ENCODE data around the gene LRRC3.
"Not testable (repeated sequence)": the region's sequence is repeated elsewhere in the genome, so short reads cannot be mapped to it uniquely, and the experiment has no call there.

The LRRC3 gene

DNA sequence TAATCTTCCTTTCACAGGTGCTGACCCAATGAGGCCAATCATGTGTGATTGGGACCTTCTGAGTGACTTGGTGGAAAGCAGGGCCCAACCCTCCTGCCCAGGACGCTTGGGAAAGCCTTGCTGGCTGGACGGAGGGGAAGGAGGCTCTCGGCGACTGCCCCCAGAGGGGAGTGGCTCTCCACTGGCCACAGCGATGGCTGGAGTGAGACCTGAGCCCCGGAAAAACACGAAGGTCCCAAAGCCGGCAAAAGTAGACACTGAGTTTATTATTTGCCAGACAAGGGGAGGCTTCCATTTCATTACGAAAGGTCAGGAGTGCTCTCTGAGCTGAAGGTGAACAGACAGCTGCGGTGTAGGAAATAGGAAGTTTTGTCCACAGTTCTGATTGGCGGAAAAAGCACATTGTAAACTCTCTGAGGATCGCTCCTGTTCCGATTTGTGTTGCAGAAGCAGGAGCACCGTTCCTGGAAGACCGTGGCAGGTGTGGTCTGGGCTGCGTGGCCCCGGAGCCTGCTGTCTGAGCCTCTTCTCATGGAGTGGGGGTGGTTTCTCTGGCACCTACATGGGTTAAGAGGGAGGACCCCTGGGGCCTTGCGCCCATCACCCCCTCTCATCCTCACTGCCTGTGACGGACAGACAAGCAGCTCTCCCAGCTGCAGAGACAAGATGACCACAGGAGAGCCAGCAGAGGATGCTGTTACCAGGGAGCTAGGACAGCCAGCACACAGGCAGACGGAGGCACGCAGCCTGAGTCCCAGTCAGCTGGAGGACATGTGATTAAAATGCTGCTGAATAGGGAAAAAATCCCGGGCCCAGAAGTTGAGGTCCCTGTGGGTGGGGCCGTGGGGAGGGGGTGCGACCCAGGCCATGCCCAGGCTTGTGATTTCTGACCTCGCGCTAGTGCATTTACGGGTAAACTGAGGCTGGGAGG is 43.2 kb downstream of the LRRC3 start:
- no peak for DNase-seq (ENCODE audit: low read depth)

DNA sequence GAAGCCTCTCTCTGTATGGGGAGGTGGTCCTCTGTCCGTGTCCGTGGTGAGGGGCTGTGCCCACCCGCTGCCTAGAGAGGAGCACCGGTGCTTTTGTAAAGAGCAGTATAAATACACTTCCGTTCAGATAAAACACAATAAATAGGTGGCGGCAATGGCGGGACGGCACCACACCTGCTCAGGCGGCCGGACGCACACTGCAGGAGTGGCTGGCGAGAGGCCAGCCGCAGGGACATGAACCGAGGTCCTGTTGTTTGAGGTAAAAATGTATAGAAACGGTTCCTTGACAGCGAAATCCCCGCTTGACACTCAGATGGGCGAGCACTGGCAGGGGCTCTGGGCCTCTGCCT is 43.9 kb downstream of the LRRC3 start:
- no peak for DNase-seq (ENCODE audit: low read depth)

DNA sequence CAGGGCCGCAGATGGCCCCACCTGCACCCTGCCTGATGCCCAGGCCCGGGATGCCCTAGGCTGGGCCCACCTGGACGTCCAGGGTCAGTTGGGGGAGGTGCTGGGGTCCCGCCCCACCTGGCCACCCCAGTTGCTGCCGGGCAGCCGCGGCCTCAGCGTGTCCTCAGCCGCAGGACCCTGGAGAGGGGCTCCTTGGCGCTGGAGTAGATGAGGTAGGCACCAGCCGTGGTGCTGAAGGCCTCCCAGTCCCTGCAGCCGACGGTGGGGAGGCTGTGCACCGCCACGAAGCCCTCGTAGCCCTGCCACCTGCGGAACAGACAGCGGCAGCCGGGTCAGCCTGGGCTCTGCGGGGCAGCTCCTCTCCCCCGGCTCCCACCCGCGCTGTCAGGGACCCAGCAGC is 44.3 kb downstream of the LRRC3 start:
- no peak for DNase-seq (ENCODE audit: low read depth)

DNA sequence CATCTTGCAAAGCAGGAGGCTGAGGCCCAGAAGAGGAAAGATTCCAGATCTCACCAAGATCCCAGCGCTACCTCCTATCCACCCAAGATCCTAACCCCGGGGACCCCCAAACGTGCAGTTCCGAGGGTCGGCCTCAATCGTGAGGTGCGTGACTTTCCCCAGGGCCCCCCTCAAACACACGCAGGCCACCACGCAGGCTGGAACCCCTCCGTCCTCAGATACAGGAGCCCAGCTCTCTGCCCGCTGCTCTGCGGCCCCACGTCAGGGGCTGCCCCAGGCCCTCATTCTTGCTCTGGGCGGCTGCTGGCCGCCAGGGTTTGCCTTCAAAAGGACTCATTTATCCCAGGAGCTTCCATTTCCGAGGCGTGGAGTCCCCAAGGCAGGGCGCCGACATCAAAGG is 44.8 kb downstream of the LRRC3 start:
- DNase-seq (ENCODE audit: low read depth), result no peak

DNA sequence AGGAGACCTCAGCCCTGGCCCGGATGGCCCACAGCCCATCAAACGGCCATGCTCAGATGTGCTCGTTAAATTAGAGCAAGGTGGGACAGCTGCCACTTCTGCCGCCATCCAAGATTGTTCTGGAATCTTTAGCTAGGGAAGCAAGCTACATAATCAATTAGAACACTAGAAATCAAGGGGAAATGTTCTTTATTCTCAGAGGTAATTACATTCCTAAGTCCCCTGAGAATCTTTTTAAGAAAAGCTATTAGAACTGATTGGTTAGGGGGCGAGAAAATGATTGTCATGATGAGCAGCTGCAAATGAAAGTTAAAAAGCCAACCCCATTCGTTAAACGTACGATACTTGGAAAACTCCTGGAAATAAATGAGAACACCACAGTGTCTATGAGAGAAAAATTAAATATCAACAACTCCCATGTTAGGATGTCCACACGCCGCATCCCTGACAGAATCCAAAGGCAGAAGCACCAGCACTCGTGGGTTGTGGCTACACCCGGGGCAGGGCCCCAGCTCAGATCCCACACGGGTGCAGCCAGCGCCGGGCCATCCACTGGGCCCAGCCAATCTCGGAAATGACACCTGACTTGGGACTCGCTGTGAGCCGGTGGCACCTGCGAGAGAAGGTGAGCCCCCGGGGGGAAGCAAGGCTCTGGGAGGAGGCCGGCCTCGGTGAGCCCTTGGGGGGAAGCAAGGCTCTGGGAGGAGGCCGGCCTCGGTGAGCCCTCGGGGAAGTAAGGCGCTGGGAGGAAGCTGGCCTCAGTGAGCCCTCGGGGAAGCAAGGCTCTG is 47.1 kb downstream of the LRRC3 start:
- DNase-seq (ENCODE audit: low read depth), result no peak

DNA sequence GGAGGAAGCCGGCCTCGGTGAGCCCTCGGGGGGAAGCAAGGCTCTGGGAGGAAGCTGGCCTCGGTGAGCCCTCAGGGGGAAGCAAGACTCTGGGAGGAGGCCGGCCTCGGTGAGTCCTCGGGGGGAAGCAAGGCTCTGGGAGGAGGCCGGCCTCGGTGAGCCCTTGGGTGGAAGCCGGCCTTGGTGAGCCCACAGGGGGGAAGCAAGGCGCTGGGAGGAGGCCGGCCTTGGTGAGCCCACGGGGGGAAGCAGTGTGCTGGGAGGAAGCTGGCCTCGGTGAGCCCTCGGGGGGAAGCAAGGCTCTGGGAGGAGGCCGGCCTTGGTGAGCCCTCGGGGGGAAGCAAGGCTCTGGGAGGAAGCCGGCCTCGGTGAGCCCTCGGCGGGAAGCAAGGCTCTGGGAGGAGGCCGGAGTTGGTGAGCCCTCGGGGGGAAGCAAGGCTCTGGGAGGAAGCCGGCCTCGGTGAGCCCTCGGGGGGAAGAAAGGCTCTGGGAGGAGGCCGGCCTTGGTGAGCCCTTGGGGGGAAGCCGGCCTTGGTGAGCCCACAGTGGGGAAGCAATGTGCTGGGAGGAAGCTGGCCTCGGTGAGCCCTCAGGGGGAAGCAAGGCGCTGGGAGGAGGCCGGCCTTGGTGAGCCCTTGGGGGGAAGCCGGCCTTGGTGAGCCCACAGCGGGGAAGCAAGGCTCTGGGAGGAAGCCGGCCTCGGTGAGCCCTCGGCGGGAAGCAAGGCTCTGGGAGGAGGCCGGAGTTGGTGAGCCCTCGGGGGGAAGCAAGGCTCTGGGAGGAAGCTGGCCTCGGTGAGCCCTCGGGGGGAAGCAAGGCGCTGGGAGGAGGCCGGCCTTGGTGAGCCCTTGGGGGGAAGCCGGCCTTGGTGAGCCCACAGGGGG is 47.9 kb downstream of the LRRC3 start:
- not testable (repeated sequence) for DNase-seq (ENCODE audit: low read depth)

DNA sequence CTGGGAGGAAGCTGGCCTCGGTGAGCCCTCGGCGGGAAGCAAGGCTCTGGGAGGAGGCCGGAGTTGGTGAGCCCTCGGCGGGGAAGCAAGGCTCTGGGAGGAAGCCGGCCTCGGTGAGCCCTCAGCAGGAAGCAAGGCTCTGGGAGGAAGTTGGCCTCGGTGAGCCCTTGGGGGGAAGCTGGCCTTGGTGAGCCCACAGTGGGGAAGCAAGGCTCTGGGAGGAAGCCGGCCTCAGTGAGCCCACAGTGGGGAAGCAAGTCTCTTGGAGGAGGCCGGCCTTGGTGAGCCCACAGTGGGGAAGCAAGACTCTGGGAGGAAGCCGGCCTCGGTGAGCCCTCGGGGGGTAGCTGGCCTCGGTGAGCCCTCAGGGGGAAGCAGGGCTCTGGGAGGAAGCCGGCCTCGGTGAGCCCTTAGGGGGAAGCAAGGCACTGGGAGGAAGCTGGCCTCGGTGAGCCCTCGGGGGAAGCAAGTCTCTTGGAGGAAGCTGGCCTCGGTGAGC is 48.6 kb downstream of the LRRC3 start:
- DNase-seq (ENCODE audit: low read depth), result no peak

DNA sequence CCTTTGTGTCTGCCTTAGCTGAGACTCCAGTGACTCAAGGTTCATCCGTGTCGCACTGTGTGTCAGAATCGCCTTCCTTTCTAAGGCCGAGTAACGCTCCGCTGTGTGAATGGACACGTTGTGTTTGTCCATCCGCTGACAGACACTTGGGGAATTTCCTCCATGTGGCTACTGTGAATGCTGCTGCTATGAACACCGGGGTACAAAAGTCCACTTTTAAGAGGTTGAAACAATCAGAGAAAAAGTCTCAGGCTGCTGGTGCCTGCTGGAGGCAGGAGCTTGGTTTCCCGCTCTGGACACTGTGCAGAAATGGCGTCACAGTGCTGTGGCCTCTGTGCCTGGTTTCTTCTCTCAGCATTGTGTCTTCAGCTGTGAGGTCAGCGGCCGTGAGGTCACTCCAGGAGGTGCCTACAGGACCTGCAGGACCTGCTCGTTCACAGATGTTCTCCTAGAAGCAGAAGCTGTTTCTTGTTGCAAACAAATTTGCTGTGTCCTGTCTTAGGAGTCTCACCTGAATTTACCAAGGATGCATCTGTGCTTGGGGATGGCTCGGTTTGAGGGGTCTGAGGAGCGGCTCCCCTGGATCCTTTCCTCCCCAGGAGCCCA is 50.5 kb downstream of the LRRC3 start:
- DNase-seq (ENCODE audit: low read depth), result no peak

DNA sequence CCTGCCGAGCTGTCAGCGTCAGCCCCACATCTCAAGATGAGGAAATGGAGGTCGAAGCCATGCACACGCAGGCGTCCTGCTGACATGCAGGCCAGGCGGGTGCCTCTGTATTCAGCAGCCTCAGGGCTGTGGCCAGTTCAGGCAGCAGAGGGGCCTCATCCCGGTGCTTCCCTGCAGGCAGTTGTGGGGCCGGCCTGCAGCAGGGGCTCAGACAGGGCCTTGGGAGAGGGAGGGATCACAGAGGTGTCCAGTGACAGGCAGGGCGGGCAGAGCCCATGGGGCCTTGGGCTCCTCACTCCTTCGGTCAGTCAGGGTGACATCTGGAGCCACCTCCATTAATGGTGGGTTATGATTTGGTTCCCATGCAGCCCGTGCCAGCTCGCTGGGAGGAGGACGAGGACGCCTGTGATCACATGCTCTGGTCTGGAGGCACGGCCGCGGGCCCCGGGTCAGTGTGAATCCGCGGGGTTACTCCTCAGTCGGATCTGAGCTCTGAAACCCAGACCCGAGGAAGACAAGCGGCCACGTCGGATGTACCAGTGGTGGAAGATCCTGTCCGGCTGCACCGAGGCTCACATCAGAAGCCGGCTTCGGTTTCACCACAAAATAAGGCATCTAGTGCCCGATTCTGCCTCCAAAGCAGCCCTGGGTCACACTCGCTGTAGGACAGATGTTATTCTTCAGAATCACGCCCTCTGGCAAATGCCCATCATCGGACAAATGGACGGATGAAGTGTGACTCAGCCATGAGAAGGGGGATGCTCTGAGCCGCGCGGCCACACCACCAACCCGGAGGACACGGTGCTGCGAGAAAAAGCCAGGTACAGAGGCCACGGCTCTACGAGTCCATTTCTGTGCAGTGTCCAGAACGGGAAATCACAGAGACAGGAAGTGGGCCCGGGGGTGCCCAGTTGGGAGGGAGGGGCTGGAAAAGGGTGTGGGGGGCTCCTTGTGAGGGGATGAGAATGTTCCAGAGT is 51.3 kb downstream of the LRRC3 start:
- DNase-seq (ENCODE audit: low read depth), result no peak

DNA sequence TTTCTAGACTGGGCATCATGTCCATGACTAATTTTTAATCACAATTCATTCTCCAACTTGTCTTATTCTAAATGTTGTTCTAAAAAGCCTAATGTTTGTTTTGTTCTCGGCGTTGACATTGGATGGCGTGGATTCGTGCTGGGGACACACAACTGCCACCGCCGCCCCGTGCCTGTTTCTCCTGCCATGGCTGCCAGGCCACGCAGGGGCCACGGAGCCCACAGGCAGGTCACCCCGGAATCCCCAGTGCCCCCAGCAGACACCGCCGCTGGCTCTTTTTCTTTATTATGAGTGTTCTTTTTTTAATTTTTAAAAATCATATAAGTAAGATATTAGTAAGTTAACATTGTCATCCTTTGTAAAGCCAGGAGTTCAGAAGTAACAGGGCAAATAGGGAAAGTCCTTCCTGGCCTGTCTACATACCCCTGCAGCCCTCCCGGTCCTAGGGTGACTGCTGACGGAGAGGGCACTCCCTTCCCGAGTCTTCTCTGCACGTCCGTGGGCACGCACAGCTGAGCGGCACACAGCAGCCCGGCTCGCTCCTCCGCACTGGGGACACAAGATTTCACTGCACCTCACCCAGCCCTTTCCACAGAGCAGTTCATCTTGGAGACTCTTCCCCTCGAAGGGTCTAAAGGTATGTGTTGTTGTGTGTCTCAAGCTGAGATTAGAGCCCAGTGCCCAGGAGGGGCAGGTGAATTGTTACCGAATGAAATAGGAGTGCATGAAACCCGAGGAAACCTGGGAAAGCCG is 52.5 kb downstream of the LRRC3 start:
- no peak for DNase-seq (ENCODE audit: low read depth)

DNA sequence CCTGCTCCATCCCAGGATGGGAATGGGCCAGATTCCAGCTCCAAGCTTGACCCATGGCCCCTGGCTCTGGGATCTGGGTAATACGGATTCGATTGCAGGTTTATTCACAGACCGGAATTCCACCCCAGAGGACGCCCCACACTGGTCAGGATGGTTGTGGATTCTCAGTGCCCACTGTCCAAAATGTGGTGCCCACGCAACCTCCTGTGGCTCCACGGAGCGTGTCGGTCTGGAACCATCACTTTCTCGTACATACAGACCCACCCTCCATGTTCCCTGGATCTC is 53.1 kb downstream of the LRRC3 start:
- DNase-seq (ENCODE audit: low read depth), result no peak

DNA sequence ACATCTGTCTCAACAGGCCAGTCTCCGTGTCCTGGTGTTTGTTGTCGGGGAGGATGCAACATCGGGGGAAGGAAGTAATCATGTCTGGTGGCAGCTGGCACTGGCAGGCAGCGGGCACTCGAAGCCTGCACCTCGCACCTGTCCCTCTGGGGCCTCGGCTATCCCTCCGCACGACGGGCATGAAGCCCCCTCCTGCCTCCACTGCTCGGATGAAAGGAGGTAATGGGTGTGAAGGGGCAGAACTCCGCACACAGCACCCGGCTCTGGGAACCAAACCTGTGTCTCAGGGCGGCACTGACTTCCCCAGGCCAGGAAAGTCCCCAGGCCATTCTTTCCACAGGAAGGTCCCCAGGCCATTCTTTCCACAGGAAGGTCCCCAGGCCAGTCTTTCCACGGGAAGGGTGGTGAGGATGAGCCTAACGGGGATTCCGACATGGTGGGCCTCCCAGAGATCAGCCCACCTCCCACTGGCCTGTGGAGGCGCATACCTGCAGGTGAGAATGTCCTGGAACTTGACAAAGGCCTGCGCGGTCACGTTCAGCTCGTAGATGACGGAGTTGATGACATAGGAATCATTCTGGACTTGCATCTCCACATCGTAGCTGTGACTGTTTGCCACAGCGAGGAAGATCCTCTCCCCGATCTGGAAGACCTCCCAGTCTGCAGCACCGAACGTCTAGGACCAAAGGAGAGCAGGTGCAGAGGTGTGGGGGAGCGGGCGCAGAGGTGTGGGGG is 53.6 kb downstream of the LRRC3 start:
- DNase-seq (ENCODE audit: low read depth), result no peak

DNA sequence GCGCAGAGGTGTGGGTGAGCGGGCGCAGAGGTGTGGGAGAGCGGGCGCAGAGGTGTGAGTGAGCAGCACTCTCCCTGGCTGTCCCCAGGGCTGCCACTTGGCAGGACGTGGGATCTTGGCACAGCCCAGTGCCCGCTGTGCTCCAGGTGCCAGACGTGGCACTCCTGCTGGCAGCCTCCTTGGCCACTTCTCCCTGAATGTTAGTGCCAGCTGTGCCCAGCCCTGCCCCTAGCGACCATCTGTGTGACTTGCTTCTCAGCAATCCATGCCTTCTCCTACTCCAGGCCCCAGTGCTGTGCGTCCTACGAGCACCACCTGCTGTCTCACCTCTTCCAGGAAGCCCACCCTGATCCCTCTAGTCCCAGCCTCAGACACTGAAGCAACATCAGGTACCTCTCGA is 54.2 kb downstream of the LRRC3 start:
- DNase-seq (ENCODE audit: low read depth), result no peak

DNA sequence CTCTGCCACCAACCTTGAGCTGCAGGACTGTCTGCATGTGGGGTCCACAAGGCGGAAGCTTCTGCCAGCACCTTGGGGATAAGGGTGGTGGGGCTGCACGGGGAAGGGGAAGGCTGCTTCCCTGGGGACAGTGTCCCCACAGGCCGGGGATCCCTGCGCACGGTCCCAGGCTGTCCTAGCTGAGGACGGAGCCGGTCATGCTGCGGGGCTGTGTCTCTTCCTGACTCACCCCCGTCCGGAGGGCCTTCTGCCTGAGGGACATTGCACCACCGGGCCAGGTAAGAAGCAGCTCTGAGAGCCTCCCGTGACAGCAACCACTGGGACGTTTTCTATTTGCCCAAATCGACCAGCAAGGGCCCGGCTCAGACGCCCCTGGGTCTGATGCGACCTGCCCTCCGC is 54.8 kb downstream of the LRRC3 start:
- DNase-seq (ENCODE audit: low read depth), result no peak

DNA sequence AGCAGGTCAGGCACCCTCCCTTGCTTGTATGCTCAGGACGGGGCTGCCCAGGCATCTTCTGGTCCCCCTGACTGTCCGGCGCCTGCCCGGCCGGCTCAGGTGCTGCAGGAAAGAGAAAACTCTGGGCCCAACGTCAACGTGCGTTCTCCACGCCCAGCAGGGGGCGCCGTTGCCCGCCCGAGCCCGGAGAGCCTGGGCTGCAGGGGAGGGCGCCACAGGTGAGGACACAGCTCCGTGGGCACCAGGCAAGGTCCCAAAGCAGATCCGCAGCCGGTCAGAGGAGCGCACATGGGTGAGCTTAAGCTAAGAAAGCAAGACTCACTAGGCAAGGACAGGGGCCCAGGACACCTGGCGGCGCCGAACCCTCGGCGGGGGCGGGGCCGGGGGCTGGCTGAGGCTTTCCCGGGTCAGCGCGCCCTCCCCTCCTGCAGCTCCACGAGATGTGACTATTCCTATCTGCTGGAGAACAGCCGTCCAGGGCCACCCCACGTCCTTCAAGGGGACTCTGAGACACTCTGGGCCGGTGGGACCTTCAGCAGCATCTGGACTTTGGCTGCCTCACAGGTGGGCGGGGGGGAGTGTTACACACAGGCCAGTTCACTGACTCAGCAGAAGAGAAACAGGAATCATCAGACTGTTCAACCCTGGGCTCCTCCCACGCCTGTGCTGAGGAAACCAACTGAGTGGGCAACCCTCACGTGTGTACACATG is 55.4 kb downstream of the LRRC3 start:
- no peak for DNase-seq (ENCODE audit: low read depth)

DNA sequence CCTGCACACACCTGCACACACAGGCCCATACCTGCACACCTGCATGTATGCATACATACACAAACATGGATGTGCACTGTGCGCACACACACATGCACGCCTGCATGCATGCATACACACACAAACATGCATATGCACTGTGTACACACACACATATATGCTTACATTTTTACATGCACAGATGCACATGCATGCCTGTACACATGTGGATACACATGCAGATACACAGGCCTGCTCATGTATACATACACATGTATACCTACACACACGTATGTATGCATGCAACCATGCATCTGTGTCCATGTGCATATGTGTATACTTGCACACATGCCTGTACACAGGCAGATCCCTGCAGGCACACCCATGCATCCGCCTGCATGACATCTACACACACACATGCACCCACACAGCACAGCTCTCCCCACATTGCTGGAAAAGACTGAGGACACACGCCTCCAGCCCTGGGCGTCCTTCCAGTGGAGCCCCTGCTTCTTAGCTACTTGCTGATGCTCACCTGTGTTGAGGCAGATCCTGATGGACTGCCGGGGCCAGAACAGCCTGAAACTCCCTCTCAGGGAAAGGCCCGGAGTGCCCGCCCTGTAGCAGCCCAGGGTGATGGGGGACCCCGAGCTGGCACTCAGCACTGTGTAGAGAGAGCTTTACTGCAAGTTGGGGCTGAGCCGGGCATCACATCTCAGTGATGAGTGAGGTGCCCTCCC is 56.1 kb downstream of the LRRC3 start:
- no peak for DNase-seq (ENCODE audit: low read depth)
